GM23338 (cell line): ENCODE results near the gene ITGB6. TPM values are rescaled to one million over a fixed set of nuclear protein-coding genes. Genes with fewer than 3 reads are reported as not detected.

Experiments used
- ATAC-seq: fragments of 200-7000 bp; cut with Tn5 transposase; 3 replicates; pipeline ENCODE4 v1.9.1; 2020
- DNase-seq: peaks from one replicate; pipeline ENCODE4 v3.0.0-alpha.2; 2015; ENCODE audit warnings: low spot score
- H2AFZ ChIP-seq: fragments of 200-600 bp; sonication (generic); 2 replicates; pipeline ENCODE4 v1.8.0; 2016; ENCODE audit warnings: antibody characterized with exemption, mild to moderate bottlenecking, moderate library complexity
- H3F3A ChIP-seq: fragments of 200-600 bp; sonication (generic); replicated peaks from 2 replicates; pipeline ENCODE4 v1.8.0; 2017; ENCODE audit warnings: antibody characterized with exemption, mixed run types, low read depth
- H3K27ac ChIP-seq: fragments of 200-600 bp; sonication (generic); 2 replicates; pipeline ENCODE4 v1.6.1; 2016; ENCODE audit warnings: low read depth
- H3K27me3 ChIP-seq: fragments of 200-600 bp; sonication (generic); 2 replicates; pipeline ENCODE4 v1.8.0; 2016; ENCODE audit warnings: mild to moderate bottlenecking, mixed run types, moderate library complexity; ENCODE audit not compliant: insufficient read depth
- H3K36me3 ChIP-seq: fragments of 200-600 bp; sonication (generic); 2 replicates; pipeline ENCODE4 v1.8.0; 2016; ENCODE audit warnings: mild to moderate bottlenecking; ENCODE audit not compliant: insufficient read depth
- H3K4me1 ChIP-seq: fragments of 200-600 bp; sonication (generic); 2 replicates; pipeline ENCODE4 v1.8.0; 2016; ENCODE audit warnings: mild to moderate bottlenecking, moderate library complexity; ENCODE audit not compliant: insufficient read depth
- H3K4me2 ChIP-seq: fragments of 200-600 bp; sonication (generic); 2 replicates; pipeline ENCODE4 v1.7.1; 2017; ENCODE audit warnings: mixed run types
- H3K4me3 ChIP-seq: fragments of 200-600 bp; sonication (generic); 2 replicates; pipeline ENCODE4 v1.6.1; 2016; ENCODE audit warnings: mixed run types
- H3K79me2 ChIP-seq: fragments of 200-600 bp; sonication (generic); replicated peaks from 2 replicates; pipeline ENCODE4 v1.8.0; 2017; ENCODE audit warnings: mild to moderate bottlenecking; ENCODE audit not compliant: insufficient read depth
- H3K9me2 ChIP-seq: fragments of 200-600 bp; sonication (generic); 2 replicates; pipeline ENCODE4 v1.8.0; 2017; ENCODE audit not compliant: insufficient read depth
- H4K20me1 ChIP-seq: fragments of 200-600 bp; sonication (generic); replicated peaks from 2 replicates; pipeline ENCODE4 v1.8.0; 2017; ENCODE audit warnings: mild to moderate bottlenecking; ENCODE audit not compliant: insufficient read depth
- H3K27ac Mint-ChIP-seq: 2 replicates; pipeline ENCODE4 v1.8.0; 2020; ENCODE audit warnings: inconsistent platforms, mild to moderate bottlenecking, moderate library complexity, mixed read lengths
- H3K27me3 Mint-ChIP-seq: 3 replicates; pipeline ENCODE4 v1.8.0; 2022; ENCODE audit warnings: low read depth, mild to moderate bottlenecking, moderate library complexity, mixed read lengths, inconsistent platforms; ENCODE audit not compliant: insufficient read depth, poor library complexity
- H3K36me3 Mint-ChIP-seq: 3 replicates; pipeline ENCODE4 v1.8.0; 2021; ENCODE audit warnings: low read depth, mild to moderate bottlenecking, inconsistent platforms, moderate library complexity, mixed read lengths
- H3K4me1 Mint-ChIP-seq: 3 replicates; pipeline ENCODE4 v1.8.0; 2020; ENCODE audit warnings: mild to moderate bottlenecking, inconsistent platforms, mixed read lengths
- H3K4me3 Mint-ChIP-seq: 3 replicates; pipeline ENCODE4 v1.8.0; 2021; ENCODE audit warnings: moderate library complexity, mild to moderate bottlenecking, inconsistent platforms, mixed read lengths
- H3K9me3 Mint-ChIP-seq: 3 replicates; pipeline ENCODE4 v1.8.0; 2020; ENCODE audit warnings: moderate library complexity, mild to moderate bottlenecking, inconsistent platforms, mixed read lengths
- ETS1 ChIP-seq: IDR thresholded peaks from 2 replicates; pipeline ENCODE4 v1.6.1; 2016; ENCODE audit warnings: antibody characterized with exemption
- EZH2 ChIP-seq: fragments of 200-600 bp; sonication (generic); IDR thresholded peaks from one replicate; pipeline ENCODE4 v1.8.0; 2017; ENCODE audit warnings: antibody characterized with exemption, mild to moderate bottlenecking, low read depth; ENCODE audit not compliant: unreplicated experiment
- JUNB ChIP-seq: IDR thresholded peaks from one replicate; pipeline ENCODE4 v1.6.1; 2016; ENCODE audit warnings: antibody characterized with exemption; ENCODE audit not compliant: unreplicated experiment
- NANOG ChIP-seq: IDR thresholded peaks from 2 replicates; pipeline ENCODE4 v1.6.1; 2016; ENCODE audit warnings: antibody characterized with exemption, borderline replicate concordance
- POLR2AphosphoS5 ChIP-seq: IDR thresholded peaks from 2 replicates; pipeline ENCODE4 v1.6.1; 2016; ENCODE audit warnings: antibody characterized with exemption, low read depth
- STAT1 ChIP-seq: IDR thresholded peaks from one replicate; pipeline ENCODE4 v1.6.1; 2016; ENCODE audit warnings: antibody characterized with exemption; ENCODE audit not compliant: unreplicated experiment
- ZNF114 ChIP-seq: fragments of 250-450 bp; sonication (Bioruptor Pico); IDR thresholded peaks from 2 replicates; pipeline ENCODE4 v1.5.0; 2020; ENCODE audit warnings: mild to moderate bottlenecking, moderate library complexity
- ZNF331 ChIP-seq: fragments of 250-450 bp; sonication (Bioruptor Pico); IDR thresholded peaks from 2 replicates; pipeline ENCODE4 v1.5.0; 2020; ENCODE audit warnings: low read depth, mild to moderate bottlenecking, moderate library complexity
- ZNF462 ChIP-seq: fragments of 250-450 bp; sonication (Bioruptor Pico); IDR thresholded peaks from 2 replicates; pipeline ENCODE4 v1.5.0; 2020; ENCODE audit warnings: mild to moderate bottlenecking, moderate library complexity
- polyA plus RNA-seq: library from polyadenylated mRNA; unstranded; fragments of >200 nt; fragmentation: Nextera tagmentation; extraction: Ambion mirVana; gene quantifications from 2 replicates; pipeline ENCODE4 v1.2.1, GENCODE V29; 2016
- total RNA-seq: library from RNA; depleted of rRNA; stranded (reverse); fragments of >200 nt; shearing (Covaris generic); gene quantifications from 2 replicates; pipeline ENCODE4 v1.2.3, GENCODE V29; 2014
- TF ChIP-seq, protein P1 (sequence below), 2 experiments: fragments of 200-600 bp in 1 of 2; sonication (generic) in 1 of 2; conservative IDR thresholded peaks; 2 replicates each; pipeline versions ENCODE4 v1.5.1 to v1.6.1; 2016 to 2017; ENCODE audit warnings: antibody characterized with exemption in 2 of 2, low read depth in 2 of 2, mild to moderate bottlenecking in 2 of 2, moderate library complexity in 1 of 2

ITGB6 gene
- total and polyA plus RNA-seq, 2 experiments from 2014 or later: not detected

DNA sequence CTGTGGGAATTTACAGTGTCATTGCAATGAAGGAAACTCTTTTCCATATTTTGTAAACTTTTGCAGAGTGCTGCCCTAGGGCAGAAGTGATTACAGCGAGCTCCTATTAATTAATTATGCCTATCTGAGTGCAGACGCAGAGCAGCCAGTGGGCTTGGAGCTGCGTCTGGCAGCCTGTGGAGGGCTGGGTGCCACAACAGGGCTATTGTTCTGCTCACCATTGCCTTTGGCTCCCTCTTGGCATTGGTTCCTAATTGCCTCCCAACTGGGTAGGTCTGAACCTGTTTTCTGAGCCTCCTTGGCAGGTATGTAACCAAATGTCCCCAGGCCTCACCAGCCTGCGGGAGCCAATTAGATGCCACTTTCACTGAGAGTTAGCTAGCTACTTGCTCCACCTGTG, 25.6 kb upstream of the ITGB6 start (continued):
- TF ChIP-seq ZNF462 (no peak), JUNB (no peak), ZNF331 (no peak)

- Histone ChIP-seq H3K4me3 (no peak overlapping the region), H3K9me2 (0 out of 2 replicates have a peak, but pooled peaks cover 7% of the 10 kb centered on the region), H3K4me1 (peaks cover 10% of the 10 kb centered on the region), H3K4me2 (no peak overlapping the region), H2AFZ (no peak overlapping the region), H3K27ac (no peak overlapping the region), H3F3A (no peaks in the 10 kb centered on the region), H3K36me3 (no peaks in the 10 kb centered on the region), H3K27me3 (no peaks in the 10 kb centered on the region), H4K20me1 (no peaks in the 10 kb centered on the region), H3K79me2 (no peaks in the 10 kb centered on the region)
- Mint-ChIP-seq H3K27ac (no peak overlapping the region), H3K9me3 (no peaks in the 10 kb centered on the region), H3K4me1 (peaks cover 15% of the 10 kb centered on the region), H3K4me3 (no peak overlapping the region), H3K27me3 (peaks cover 2% of the 10 kb centered on the region), H3K36me3 (no peaks in the 10 kb centered on the region)
- DNase-seq (no peak), ATAC-seq (no peak)
- no peak for TF ChIP-seq STAT1
- TF ChIP-seq, protein P1, sequence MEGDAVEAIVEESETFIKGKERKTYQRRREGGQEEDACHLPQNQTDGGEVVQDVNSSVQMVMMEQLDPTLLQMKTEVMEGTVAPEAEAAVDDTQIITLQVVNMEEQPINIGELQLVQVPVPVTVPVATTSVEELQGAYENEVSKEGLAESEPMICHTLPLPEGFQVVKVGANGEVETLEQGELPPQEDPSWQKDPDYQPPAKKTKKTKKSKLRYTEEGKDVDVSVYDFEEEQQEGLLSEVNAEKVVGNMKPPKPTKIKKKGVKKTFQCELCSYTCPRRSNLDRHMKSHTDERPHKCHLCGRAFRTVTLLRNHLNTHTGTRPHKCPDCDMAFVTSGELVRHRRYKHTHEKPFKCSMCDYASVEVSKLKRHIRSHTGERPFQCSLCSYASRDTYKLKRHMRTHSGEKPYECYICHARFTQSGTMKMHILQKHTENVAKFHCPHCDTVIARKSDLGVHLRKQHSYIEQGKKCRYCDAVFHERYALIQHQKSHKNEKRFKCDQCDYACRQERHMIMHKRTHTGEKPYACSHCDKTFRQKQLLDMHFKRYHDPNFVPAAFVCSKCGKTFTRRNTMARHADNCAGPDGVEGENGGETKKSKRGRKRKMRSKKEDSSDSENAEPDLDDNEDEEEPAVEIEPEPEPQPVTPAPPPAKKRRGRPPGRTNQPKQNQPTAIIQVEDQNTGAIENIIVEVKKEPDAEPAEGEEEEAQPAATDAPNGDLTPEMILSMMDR (conservative IDR thresholded peaks at IDR 0.05; ENCODE audit: low read depth in 2 of 2): no peak
- no peak for TF ChIP-seq EZH2
- TF ChIP-seq POLR2AphosphoS5: no peak
- TF ChIP-seq ETS1: no peak
- no peak for TF ChIP-seq ZNF114
- no peak for TF ChIP-seq JUNB
- no peak for TF ChIP-seq NANOG
- TF ChIP-seq ZNF331: no peak
These were observed 24.4 kb upstream of the ITGB6 start for GRCh38 chr2:160224507-160224906.
